ENCODE data around the gene CCR6. TPM values are rescaled to one million over a fixed set of nuclear protein-coding genes. Genes with fewer than 3 reads are reported as not detected.

The CCR6 gene
- total and polyA plus RNA-seq, 2 of the 13 experiments (the other 11 are each of a cell fraction or from before 2014, with no cell fraction given) = 4.5 to 8.7 TPM

- TF ChIP-seq ZXDC (CRISPR knock-in tag; IDR thresholded peaks at IDR 0.05) = no peak
- no peak for TF ChIP-seq ZNF552 (CRISPR knock-in tag; IDR thresholded peaks at IDR 0.05; ENCODE audit: borderline replicate concordance)
- TF ChIP-seq ZNF556 (CRISPR knock-in tag; IDR thresholded peaks at IDR 0.05; ENCODE audit: borderline replicate concordance) = peak; percentile 59; the same call in 1 of the 2 replicates
- no peak for TF ChIP-seq ZKSCAN1 (IDR thresholded peaks at IDR 0.05; ENCODE audit: low read length)
- no peak for TF ChIP-seq ZNF382 (CRISPR knock-in tag; IDR thresholded peaks at IDR 0.05; ENCODE audit: borderline replicate concordance)
- 0 out of 2 replicates have a peak, but pooled peaks have one; percentile 35 for TF ChIP-seq ZNF775 (CRISPR knock-in tag; IDR thresholded peaks at IDR 0.05; ENCODE audit: borderline replicate concordance)
- TF ChIP-seq ZFX (CRISPR knock-in tag; IDR thresholded peaks at IDR 0.05; ENCODE audit: low read depth) = peak; percentile 38; the same call in 1 of the 2 replicates
- no peak for TF ChIP-seq SP1 (IDR thresholded peaks at IDR 0.05)
- no peak for TF ChIP-seq SP1 (CRISPR knock-in tag; IDR thresholded peaks at IDR 0.05)
- TF ChIP-seq CHCHD3 (CRISPR knock-in tag; IDR thresholded peaks at IDR 0.05) = no peak
- TF ChIP-seq SP5 (CRISPR knock-in tag; IDR thresholded peaks at IDR 0.05; ENCODE audit: borderline replicate concordance, low read depth) = peak; percentile 46; the same call in 1 of the 2 replicates
- peak; percentile 46 for TF ChIP-seq PITX1 (CRISPR knock-in tag; IDR thresholded peaks at IDR 0.05)
- TF ChIP-seq EEA1 (CRISPR knock-in tag; IDR thresholded peaks at IDR 0.05; ENCODE audit: borderline replicate concordance) = no peak
- TF ChIP-seq HNF1B (CRISPR knock-in tag; IDR thresholded peaks at IDR 0.05) = peak; percentile 58; the same call in 1 of the 2 replicates
- no peak for TF ChIP-seq SNAPC2 (CRISPR knock-in tag; IDR thresholded peaks at IDR 0.05)
- peak; percentile 43; the same call in 1 of the 2 replicates for TF ChIP-seq BCL6 (CRISPR knock-in tag; IDR thresholded peaks at IDR 0.05)
- no peak for TF ChIP-seq ZBTB33 (CRISPR knock-in tag; IDR thresholded peaks at IDR 0.05)
- TF ChIP-seq ZBTB25 (CRISPR knock-in tag; IDR thresholded peaks at IDR 0.05) = no peak
- no peak for TF ChIP-seq BATF2 (CRISPR knock-in tag; IDR thresholded peaks at IDR 0.05)
- TF ChIP-seq ZFP36 (IDR thresholded peaks at IDR 0.05; ENCODE audit: borderline replicate concordance, low read depth, low read length, partially characterized antibody) = no peak
- TF ChIP-seq CBX1 (IDR thresholded peaks at IDR 0.05; ENCODE audit: low read depth) = no peak
- no peak for TF ChIP-seq ZMAT3 (CRISPR knock-in tag; conservative IDR thresholded peaks at IDR 0.05)
These were observed 17.9 kb downstream of the CCR6 start (continued) for GRCh38 chr6:167140589-167141474.

Data from HepG2 (cell line).